Cardiac muscle cell (in vitro differentiated cells and primary cell): ENCODE measurements around the gene RASA3. TPM values are rescaled to one million over a fixed set of nuclear protein-coding genes. Genes with fewer than 3 reads are reported as not detected.

Experiments
- DNase-seq, 2 donors: peaks; one replicate each; pipeline versions ENCODE4 v3.0.0 to v3.0.0-alpha.2; 2010 to 2017; ENCODE audit warnings: low read depth in 1 of 2, low spot score in 1 of 2
- H3K27ac ChIP-seq: fragments of 200-600 bp; sonication (generic); 2 replicates; pipeline ENCODE4 v1.5.1; 2016
- H3K27me3 ChIP-seq: fragments of 200-600 bp; sonication (generic); 2 replicates; pipeline ENCODE4 v1.6.0; 2016; ENCODE audit warnings: control low read depth
- H3K36me3 ChIP-seq: fragments of 200-600 bp; sonication (generic); 2 replicates; pipeline ENCODE4 v1.5.1; 2016; ENCODE audit warnings: control low read depth
- H3K4me1 ChIP-seq: fragments of 200-600 bp; sonication (generic); 2 replicates; pipeline ENCODE4 v1.8.1; 2017; ENCODE audit warnings: low read depth, mild to moderate bottlenecking, mixed run types
- H3K4me3 ChIP-seq: fragments of 200-600 bp; sonication (generic); 2 replicates; pipeline ENCODE4 v1.5.1; 2016; ENCODE audit warnings: mild to moderate bottlenecking
- H3K9me3 ChIP-seq: fragments of 200-600 bp; sonication (generic); 2 replicates; pipeline ENCODE4 v1.5.1; 2017; ENCODE audit warnings: low read depth, mild to moderate bottlenecking, control low read depth
- CTCF ChIP-seq: IDR thresholded peaks from 2 replicates; pipeline ENCODE4 v1.5.1; 2012; ENCODE audit warnings: low read depth, mild to moderate bottlenecking, low read length
- polyA plus RNA-seq: library from polyadenylated mRNA; unstranded; fragments of >200 nt; fragmentation: Nextera tagmentation; extraction: Ambion mirVana; gene quantifications from 2 replicates; pipeline ENCODE4 v1.2.1, GENCODE V29; 2016
- total RNA-seq: library from RNA; depleted of rRNA; stranded (reverse); fragments of >200 nt; gene quantifications from 2 replicates; pipeline ENCODE4 v1.2.3, GENCODE V29; 2016

RASA3 gene
- total and polyA plus RNA-seq, 2 experiments from 2014 or later: 14.0 to 26.0 TPM

- peaks cover 5% of the 10 kb centered on the region for H3K4me1 ChIP-seq
- H3K27ac ChIP-seq: no peak overlapping the region
- no peaks in the 10 kb centered on the region for H3K9me3 ChIP-seq
- no peaks in the 10 kb centered on the region for H3K36me3 ChIP-seq
- no peak for DNase-seq
- no peaks in the 10 kb centered on the region for H3K27me3 ChIP-seq
- no peak overlapping the region for H3K4me3 ChIP-seq
- no peak for TF ChIP-seq CTCF
Measured at GRCh38 chr13:113937073-113937472, 195.3 kb downstream of the RASA3 start.

- no peaks in the 10 kb centered on the region for H3K27me3 ChIP-seq
- H3K9me3 ChIP-seq: no peaks in the 10 kb centered on the region
- H3K36me3 ChIP-seq: no peaks in the 10 kb centered on the region
- DNase-seq: no peak
- no peak for TF ChIP-seq CTCF
- no peak overlapping the region for H3K27ac ChIP-seq
- H3K4me3 ChIP-seq: no peak overlapping the region
- H3K4me1 ChIP-seq: peaks cover 5% of the 10 kb centered on the region
Measured at GRCh38 chr13:113936166-113936965, 196.1 kb downstream of the RASA3 start.

- no peak for TF ChIP-seq CTCF
- peaks cover 5% of the 10 kb centered on the region for H3K4me1 ChIP-seq
- H3K27me3 ChIP-seq: no peaks in the 10 kb centered on the region
- no peak overlapping the region for H3K27ac ChIP-seq
- DNase-seq: peak in 1 of 2 donors; percentile 33
- H3K36me3 ChIP-seq: no peaks in the 10 kb centered on the region
- H3K9me3 ChIP-seq: no peaks in the 10 kb centered on the region
- no peak overlapping the region for H3K4me3 ChIP-seq
Measured at GRCh38 chr13:113935001-113935844, 197.2 kb downstream of the RASA3 start.

- Histone ChIP-seq H3K9me3 (no peaks in the 10 kb centered on the region), H3K27me3 (no peaks in the 10 kb centered on the region), H3K27ac (no peak overlapping the region), H3K4me1 (peaks cover 5% of the 10 kb centered on the region), H3K4me3 (no peak overlapping the region), H3K36me3 (no peaks in the 10 kb centered on the region)
- DNase-seq: no peak
- no peak for TF ChIP-seq CTCF
Measured at GRCh38 chr13:113934576-113934975, 197.8 kb downstream of the RASA3 start.

GRCh38 chr13:113933901-113934300 is 198.5 kb downstream of the RASA3 start:
- no peak overlapping the region for H3K27ac ChIP-seq
- H3K4me1 ChIP-seq: peaks cover 5% of the 10 kb centered on the region
- no peak for TF ChIP-seq CTCF
- H3K36me3 ChIP-seq: no peaks in the 10 kb centered on the region
- no peaks in the 10 kb centered on the region for H3K27me3 ChIP-seq
- no peak for DNase-seq
- no peaks in the 10 kb centered on the region for H3K9me3 ChIP-seq
- H3K4me3 ChIP-seq: no peak overlapping the region
